Activated CD4-positive, alpha-beta T cell treated with anti-CD3 and anti-CD28 coated beads, Interleukin-2, amount 50 U/mL, for 1 hour (primary cell): ENCODE measurements around the gene NSRP1.
"Not testable (repeated sequence)": the region's sequence is repeated elsewhere in the genome, so short reads cannot be mapped to it uniquely, and the experiment has no call there.

Experiments used
- DNase-seq: peaks from one replicate; pipeline ENCODE4 v3.0.0-alpha.2; 2020

The NSRP1 gene

DNA sequence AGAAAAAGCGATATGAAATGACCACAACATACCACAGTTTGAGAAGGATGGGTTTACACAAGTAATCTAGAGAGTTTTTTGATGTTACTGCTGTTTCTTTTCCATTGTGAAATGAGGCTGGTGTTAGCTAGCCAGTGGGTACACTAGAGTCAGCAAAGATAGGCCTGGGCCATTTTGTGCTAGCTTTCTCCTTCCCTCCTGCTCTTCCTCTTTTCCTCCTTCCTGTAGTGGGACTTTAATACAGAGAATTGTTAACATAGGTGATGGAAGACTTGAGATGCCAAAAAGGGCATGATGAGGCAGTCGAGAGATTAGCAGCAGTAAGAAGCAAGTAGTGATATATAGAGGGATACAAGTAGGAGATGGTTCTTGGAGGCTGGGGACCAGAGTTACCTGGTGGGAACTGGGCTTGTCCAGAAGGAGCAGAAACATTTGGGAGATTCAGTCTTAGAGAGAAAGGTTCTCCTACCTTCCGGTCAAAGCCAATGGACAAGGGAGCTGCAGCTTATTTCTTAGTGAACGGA, 7.7 kb downstream of the NSRP1 start:
- DNase-seq = no peak

DNA sequence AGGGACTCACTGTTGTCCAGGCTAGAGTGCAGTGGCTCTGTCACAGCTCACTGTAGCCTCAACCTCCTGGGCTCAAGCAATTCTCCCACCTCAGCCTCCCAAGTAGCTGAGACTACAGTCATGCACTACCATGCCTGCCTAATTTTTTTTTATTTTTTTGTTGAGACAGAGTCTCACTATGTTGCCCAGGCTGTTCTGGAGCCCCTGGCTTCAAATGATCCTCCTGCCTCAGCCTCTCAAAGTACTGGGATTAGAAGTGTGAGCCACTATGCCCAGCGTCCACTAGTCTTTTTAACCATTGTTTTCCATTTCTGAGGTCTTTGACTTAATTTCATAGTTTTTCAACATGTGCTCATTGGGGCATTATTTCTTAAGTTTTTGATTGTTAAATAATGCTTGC, 13.5 kb downstream of the NSRP1 start:
- no peak for DNase-seq

DNA sequence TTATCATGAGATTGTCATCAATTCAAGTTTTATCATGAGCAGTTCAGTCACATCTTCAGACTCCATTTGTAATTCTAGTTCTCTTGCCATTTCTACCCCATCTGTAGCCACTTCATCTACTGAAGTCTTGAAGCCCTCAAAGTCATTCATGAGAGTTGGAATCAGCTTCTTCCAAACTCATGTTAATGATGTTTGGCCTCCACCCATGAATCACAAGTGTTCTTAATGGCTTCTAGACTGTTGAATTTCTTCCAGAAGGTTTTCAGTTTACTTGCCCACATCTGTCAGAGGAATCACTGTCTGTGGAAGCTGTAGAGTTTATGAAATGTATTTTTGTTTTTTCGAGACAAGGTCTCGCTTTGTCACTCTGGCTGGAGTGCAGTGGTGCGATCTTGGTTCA, 16.0 kb downstream of the NSRP1 start:
- no peak for DNase-seq

DNA sequence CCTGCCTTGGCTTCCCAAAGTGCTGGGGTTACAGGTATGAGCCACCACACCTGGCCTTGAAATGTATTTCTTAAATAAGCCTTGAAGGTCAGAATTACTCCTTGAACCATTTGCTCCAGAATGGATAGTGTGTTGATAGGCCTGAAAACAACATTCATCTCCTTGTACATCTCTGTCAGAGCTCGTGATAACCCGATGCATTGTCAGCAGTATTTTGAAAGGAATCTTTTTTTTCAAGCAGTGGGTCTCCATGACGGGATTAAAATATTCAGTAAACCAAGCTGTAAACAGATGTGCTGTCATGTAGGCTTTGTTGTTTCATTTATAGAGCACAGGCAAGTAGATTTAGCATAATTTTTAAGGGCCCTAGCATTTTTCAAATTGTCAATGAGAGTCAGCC, 16.6 kb downstream of the NSRP1 start:
- DNase-seq = no peak

DNA sequence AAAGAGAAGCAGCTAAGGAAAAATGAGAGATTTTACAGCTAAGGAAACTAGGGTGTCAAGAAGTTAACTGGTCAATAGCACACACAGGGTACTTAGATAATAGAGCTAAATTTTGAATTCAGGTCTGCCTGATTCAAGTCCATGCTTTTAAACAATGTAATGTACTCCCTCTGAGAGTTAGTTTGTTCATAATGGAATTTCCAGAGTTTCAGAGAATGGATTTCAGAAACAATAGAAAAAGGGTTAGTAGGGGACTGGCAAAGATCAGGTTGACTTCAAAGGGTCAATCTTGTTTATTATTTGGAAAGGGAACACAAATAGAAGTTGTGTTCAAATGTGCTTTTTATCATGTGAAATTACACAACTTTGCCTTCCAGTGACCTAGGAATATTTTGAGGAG, 17.9 kb downstream of the NSRP1 start:
- no peak for DNase-seq

DNA sequence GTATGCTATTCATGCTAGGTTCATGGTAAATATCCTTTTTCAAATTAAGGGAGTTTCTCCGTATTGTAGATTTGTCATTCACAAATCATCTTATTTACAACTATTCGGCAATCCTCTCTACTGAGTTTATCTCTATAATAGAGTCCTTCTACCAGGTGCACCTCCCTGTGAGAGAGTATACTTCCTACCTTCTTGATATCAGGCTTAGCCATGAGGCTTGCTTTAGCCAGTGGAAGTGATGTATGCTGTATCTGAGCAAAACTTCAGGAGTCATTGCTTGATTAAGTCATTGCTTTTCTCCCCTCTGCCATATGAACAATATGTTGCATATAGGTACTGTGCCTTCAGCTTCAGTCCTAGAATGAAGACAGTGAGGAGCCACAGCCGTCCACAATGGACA, 20.5 kb downstream of the NSRP1 start:
- DNase-seq = no peak

DNA sequence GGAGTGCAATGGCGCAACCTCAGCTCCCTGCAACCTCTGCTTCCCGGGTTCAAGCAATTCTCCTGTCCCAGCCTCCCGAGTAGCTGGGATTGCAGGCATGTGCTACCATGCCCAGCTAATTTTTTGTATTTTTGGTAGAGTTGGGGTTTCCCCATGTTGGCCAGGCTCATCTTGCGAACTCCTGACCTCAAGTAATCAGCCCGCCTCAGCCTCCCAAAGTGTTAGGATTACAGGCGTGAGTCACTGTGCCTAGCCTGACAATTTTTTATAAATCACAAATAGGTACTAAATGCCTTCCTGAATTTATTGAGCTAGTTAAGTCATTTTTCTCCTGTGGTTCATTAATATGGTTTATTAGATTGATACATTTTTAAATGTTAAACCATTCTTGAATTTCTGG, 31.2 kb downstream of the NSRP1 start:
- DNase-seq = not testable (repeated sequence)

DNA sequence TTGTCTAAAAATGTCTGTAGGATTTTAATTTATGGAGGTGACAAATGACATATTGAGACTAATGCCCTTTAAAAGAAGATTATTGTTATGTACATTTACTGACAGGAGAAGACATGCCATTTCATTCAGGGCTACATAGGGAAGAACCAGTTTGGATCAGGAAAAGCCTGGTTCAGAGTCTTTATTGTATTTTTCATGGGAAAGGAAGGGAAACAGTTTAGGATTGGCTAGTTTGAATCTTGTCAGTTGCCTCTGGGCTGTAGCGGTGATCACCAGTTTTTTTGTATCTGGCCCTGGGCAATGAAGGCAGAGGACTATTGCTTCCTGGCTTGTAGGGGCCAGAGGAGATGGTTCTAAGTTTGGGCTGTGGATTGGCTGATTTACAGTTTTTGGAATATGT, 31.8 kb downstream of the NSRP1 start:
- no peak for DNase-seq

DNA sequence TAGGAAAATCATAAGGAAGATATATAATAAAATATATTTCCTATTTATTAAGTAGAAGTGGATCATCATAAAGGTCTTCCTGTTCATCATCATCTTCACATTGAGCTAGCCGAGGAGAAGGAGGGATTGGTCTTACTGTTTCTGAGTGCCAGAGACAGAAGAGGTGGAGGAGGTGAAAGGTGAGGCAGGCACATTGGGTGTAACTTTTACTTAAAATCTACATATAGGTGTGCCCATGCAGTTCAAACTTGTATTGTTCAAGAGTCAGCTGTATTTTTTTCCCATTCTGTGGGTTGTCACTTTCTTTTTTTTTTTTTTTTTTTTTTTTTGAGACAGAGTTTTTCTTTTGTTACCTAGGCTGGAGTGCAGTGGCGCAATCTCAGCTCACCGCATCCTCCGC, 34.9 kb downstream of the NSRP1 start:
- no peak for DNase-seq

DNA sequence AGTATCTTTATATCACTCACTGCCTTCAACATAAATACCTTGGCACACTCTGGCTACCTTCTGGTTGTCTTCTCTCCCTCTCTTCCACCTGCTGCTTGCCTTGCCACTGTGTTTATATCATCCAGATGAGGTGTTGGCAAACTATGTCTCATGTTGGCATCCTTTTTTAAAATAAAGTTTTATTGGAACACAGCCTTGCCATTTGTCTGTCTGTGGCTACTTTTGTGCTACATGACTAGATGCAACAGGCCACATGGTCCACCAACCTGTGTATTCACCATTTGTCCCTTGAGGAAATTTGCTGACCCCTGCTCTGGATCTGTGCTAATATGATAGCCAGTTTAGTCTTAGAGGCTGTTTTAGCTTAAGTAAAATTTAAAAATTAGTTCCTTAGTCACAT, 36.8 kb downstream of the NSRP1 start:
- DNase-seq = no peak

DNA sequence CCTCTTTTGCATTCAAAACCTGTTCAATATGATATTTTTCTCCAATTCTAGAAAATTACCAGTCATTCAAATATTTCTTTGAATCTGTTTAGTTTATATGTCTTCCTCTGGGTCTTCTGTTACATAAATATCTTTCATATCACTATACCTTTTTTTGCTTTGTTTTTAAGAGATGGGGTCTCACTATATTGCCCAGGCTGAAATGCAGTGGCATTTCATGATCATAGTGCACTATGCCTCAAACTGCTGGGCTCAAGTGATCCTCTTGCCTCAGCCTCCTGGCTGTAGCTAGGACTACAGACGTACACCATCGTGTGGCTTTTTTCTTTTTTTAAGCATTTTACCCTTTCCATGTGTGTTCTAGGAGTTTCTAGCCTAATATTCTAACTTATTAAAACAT, 38.8 kb downstream of the NSRP1 start:
- no peak for DNase-seq

DNA sequence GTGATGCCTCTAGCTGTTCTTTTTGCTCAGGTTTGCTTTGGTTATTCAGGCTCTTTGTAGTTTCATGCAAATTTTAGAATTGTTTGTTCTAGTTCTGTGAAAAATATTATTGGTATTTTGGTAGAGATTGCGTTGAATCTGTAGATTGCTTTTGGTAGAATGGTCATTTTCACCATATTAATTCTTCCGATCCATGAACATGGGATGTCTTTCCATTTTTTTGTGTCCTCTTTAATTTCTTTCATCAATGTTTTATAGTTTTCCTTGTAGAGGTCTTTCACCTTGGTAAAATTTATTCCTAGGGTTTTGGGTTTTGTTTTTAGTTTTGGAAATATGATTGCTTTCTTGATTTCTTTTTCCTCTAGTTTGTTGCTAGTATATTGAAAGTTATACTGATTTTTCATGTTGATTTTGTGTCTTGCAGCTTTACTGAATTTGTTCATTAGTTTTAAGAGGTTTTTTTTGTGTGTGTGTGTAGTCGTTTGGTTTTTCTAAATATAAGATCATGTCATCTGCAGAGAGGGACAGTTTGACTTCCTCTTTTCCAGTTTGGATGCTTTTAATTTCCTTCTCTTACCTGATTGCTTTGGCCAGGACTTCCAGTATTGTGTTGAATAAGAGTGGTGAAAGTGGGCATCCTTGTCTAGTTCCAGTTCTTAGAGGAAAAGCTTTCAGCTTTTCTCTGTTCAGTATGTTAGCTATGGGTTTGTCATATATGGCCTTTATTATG, 42.4 kb downstream of the NSRP1 start:
- no peak for DNase-seq

DNA sequence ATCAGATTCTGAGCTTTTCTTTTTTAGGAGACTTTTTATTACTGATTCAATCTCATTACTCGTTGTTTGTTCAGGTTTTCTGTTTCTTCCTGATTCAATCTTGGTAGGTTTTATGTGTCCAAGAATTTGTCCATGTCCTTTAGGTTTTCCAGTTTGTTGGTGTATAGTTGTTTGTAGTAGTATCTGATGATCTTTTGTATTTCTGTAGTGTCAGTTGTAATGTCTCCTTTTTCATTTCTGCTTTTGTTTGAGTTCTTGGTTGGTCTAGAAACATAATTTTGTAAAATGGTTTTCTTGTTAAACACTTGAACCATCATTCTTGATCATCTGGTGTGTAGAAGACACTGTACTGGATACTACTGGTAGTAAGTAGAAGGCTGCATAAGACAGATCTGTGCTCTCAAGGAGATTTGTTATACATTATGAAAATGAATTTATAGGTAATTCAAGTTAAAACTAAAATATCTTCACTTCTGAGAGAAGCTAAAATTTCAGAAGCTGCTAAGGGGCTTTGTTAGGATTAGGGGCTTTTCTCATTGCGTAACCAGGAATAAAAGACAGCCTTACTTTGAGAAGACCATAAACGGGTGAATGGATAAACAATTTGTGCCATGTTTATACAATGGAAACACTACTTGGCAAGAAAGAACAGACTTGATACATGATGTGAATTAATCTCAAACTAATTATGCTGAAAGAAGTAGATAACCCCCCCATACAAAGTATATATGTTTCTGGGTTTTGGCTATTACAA, 44.0 kb downstream of the NSRP1 start:
- DNase-seq = no peak

DNA sequence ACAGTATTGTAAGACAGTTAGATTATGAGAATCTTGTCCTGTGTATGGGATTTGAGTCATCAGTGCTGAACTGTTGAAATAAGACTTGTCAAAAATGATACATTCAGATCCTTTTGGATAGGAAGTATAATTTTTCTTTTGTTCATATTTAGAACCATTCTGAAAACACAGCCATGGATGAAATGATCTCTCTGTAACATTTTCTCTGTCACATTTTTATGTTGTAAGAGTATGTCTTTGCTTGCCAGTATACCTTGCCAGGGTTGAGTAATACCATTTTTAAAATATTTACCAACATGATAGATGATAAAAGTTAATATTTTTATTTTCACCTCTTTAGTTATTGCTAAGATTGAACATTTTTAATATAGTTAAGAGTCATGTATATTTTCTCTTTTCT, 45.0 kb downstream of the NSRP1 start:
- no peak for DNase-seq

DNA sequence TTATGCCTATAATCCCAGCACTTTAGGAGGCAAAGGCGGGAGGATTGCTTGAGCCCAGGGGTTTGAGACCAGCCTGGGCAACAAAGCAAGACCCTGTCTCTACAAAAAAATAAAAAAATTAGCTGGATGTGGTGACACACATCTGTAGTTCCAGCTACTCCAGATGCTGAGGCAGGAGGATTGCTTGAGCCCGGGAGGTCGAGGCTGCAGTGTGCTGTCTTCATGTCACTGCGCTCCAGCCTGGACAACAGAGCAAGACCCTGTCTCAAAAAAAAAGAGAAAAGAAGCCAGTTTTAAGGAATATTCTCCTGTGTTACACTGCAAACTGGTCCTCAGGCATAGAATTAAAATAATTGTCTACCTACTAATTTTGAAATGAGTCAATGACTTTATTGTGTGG, 47.9 kb downstream of the NSRP1 start:
- no peak for DNase-seq

DNA sequence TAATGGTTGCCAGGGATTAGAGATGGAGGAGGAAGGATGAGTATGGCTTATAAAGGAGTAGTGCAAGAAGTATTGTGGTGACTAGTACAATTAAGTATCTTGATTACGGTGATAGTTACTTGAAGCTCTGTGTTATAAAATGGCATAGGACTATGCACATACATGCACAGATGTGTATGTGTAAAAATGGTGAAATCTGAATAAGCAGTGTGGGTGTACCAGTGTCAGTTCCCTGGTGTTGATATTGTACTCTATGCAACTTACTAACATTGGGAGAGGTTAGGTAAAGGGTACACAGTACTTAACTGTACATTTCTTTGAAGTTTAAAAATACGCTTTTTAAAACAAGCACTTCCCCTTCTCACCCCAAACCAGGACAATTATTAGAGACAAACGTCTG, 48.5 kb downstream of the NSRP1 start:
- no peak for DNase-seq

DNA sequence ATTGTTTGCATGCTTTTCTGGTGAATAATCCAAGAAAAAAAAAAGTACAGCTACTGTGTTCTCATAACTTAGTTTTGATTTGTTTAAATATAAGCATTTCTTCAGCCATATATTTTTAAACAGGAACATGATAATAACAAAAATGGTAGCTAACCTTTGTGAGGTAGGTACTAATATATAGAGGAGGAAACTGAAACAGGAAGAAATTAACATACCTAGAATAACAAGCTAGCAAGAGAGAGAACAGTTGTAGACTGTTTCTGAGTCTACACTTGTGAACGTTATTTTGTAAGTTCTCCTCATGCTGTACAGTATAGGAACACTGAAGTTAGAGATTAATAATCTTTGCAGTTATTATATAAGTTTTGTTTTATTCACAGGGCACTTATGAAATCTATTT, 49.3 kb downstream of the NSRP1 start:
- DNase-seq = no peak

DNA sequence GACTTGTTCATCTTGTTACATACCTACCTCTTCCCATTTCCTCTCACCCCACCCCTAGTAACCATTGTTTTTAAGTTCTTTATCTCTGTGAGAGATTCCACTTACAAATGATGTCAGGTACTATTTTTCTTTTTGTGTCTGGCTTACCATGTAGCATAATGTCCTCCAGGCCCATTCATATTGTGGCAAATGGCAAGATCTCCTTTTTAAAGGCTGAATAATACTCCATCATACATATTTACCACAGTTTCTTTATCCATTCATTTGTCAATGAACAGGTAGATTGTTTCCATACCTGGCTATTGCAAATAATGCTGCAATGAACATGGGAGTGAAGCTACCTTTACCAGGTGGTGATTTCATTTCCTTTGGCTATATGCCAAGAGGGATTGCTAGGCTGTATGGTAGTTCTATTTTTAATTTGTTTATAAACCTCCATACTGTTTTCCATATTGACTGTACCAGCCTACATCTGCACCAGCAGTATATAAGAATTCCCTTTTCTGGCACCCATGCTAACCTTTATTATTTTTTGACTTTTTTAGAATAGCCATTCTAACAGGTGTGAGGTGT, 53.9 kb downstream of the NSRP1 start:
- no peak for DNase-seq

DNA sequence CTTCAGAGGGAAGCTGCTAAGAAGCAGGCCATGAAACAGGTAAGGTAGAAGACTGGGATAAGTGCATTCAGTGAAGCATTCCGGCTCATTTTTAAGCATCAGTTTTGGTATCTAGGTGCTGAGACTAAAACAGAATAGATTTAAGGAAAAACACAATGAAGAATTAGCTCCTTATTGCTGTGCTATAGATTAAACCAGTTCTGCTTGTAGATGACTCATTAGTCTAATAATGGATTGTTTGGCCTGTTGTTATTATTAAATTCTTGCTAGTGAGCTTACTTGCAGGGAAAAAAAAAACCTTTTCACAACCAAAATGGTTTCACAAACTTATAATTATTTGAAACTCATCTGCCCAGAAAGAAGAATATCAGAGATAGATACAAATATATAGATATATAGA, 55.9 kb downstream of the NSRP1 start:
- DNase-seq = no peak

DNA sequence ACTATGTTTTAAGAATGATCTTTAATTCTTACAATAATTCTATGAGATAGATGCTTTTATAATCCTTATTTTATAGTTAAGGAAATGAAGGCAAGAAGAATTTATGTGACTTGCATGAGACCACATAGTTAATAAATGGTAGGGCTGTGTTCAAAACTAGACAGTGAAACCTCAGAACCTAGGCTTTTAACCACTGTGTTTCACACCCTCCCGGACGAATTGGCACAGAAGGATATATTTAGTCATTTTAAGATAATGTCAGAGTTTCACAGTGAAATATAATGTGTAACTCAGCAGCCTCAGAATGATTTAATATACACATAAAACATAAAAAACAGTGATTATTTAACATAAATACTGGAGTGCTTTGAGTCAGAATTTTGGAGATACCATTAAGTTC, 57.0 kb downstream of the NSRP1 start:
- no peak for DNase-seq

DNA sequence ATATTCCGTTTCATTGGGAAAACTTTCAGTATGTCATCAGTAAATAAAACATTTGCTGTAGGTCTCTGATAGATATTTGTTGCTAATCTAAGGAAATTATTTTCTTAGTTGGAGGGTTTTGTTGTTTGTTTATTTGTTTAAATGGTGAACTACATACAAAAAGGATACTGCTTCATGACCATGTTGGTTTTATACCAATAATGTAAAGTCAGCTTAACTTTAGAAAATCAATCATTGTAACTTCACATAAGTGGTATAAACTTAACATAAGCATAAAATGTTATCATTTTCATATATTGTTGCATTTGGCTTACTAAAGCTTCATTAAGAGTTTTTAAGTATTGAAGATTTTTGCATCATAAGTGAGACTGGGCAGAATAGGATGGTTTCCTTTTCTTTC, 57.9 kb downstream of the NSRP1 start:
- DNase-seq = no peak

DNA sequence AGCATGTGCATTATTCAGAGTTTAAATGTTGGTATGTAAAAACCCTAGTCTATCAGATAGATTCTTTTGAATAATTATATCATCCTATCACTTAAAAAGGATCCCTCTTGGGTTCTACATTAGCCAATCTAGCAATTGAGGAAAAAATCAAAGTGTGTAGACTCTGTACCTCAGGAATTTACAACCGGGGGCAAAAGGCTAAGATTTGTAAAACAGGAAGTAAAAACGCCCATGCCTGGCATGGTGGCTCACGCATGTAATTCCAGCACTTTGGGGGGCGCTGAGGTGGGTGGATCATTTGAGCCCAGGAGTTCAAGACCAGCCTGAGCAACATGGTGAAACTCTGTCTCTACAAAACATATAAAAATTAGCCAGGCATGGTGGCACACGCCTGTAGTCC, 60.2 kb downstream of the NSRP1 start:
- no peak for DNase-seq

DNA sequence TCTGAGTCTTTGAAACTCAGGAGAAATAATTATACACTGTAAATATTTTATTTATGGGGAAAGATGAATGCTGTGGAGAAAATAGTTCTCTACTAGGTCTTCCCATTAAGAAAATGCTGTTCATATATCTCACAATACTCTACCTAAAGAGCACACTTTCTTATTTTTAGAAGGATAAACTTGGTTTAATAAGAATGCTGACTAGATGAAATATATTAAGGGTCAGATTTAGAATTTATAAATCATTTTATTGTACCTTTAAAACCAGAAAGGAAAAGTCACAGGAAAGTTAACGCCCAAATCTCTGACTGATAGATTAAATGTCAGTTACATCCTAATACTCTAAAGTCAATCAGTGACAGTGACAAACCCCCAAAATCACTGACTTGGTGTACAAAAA, 70.1 kb downstream of the NSRP1 start:
- no peak for DNase-seq

DNA sequence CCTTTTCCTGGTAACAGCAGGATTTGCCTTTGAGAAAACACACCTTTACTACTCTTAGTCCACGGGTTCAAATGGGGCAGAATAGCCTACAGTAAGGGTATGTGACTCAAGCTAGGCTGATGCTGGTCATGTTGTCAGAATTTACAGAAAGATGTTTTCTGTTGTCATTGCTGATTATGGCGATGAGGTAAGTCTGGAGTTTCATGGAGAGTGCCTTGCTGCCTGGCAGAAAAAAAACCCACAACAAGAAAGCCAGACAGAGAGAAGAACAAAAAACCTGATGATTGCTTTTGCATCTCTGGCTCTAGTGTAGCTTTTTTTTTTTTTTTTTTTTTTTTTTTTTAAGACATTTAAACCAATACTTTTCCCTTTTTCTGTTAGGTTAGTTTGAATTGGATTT, 71.0 kb downstream of the NSRP1 start:
- no peak for DNase-seq
